GM20431 (cell line): ENCODE measurements around the gene CMTR1.
"Not testable (repeated sequence)": the region's sequence is repeated elsewhere in the genome, so short reads cannot be mapped to it uniquely, and the experiment has no call there.

ENCODE experiments used
- in situ Hi-C: fragments of 300-500 bp; cut with MseI, MboI; formaldehyde crosslinking; loops from one replicate; pipeline ENCODE4 v1.15.0; 2020; ENCODE audit warnings: low sequenced_read_pairs; ENCODE audit not compliant: unreplicated experiment

Gene CMTR1

GRCh38 chr6:37490536-37491170, 57.6 kb downstream of the CMTR1 start:
- in situ Hi-C loops: no loop called here

DNA sequence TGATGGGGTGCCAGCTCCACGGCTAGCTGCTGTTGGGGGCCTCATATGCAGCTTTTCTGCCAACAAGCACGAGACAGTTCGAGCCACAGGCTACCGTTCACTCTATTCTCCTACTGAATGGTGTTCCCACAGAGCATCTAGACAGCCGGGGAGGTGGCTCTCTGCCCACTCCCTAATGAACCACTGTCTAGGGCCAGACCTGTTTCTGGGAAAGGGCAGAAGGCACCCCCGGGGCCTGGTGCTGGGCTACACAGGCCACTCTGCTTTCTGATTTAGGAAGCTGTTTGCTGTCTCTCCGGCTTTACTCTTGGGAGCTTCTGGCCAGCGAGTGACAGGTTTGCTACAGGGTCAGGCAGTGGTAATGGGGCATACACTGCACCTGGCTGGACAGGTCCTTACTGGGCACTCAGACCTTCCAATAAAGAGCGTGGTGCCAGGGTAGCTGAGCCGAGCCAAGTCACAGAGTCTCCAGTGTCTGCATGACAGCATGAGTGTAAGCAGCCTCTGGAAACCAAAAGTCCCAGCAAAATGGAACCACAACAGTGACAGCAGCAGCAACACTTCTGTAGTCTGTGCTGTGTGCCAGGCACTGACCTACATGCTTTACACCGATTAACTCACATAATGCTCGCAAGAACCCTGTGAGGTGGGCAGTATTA, 58.3 kb downstream of the CMTR1 start:
- in situ Hi-C loops: no loop called here

GRCh38 chr6:37491830-37492208, 58.8 kb downstream of the CMTR1 start:
- in situ Hi-C loops: no loop called here

DNA sequence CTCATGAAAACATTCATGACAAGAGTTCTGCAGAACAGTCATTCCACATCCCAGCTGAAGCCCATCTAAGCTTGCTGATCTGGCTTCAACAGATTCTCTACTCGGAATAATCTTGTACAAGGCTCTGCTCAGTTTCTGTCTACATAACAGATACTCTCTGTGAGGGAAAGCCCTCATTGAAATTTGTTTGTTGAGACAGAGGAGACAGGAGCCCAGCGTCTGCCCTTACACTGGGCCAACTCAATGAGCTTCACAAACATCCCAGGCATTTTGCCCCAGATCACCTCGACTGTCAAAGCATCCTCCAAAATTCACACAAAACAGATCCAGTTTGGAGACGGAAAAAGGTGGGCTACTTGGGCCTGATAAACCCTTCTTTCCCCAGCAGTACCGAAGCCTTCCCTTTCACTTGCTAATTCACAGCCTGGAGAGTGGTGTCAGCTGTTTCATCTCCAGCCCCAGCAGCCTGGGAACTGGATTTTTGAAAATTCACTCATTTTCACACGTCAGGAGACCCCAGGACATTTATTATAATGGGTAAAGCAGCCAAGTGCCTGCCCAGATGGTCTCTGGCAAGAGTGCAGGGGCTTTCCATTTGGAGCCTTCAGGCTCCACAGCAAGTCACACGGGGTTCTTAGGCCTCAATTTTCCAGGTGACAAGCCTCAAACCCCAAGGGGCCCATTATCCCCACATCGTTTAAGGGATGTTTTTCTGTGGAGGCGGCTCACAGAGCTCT, 59.4 kb downstream of the CMTR1 start:
- in situ Hi-C loops: no loop called here

GRCh38 chr6:37492991-37493660, 60.1 kb downstream of the CMTR1 start:
- in situ Hi-C loops: no loop called here

DNA sequence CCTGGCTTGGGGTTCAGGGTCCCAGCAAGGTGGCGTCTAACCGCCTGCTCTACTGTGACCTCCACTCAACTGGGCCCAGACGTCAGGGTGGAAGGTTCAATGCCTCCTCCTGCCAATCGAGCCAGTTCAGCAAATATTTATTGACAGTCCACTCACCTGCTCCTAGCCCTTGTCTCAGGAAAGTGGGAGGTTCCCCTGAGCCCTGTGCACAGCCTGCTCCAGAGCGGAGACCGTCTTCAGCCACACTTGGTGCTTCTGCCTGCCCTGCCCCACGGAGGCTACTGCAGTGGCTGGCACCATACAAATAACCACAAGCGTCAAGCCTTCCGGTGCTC, 60.6 kb downstream of the CMTR1 start:
- in situ Hi-C loops: no loop called here

DNA sequence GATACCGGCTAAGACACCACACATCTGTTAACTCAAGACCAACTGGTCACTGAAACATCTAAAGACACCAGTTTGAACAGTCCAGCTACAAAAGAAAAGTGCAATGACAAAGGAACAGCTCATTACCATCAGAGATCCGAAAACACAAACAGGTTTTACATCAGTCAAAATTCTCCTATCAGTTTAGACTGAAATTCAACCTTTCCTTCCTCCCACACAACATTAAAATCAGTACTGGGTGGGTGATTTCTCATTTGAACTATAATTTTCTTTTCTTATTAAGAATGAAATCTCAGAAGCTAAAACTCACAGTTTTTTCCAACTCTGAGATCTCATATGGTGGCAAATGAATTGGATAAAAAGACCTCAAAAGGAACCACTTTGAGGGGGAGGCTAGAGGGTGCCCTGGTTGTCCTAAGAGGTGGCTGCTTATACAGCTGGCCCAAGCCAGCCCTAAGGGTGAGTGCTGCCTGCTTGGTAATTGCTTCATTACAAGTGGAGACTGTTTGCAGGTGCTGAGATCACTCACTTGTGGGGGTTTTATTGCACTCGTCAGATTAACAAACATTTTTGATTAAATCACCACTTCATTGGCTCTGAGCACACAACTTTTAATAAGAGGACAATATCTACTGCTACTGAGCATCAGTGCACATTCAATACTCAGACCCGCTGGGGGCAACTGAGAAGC, 62.4 kb downstream of the CMTR1 start:
- in situ Hi-C loops: no loop called here

GRCh38 chr6:37496951-37497885, 64.2 kb downstream of the CMTR1 start:
- in situ Hi-C loops: no loop called here

- in situ Hi-C loops: no loop called here
Measured at GRCh38 chr6:37499433-37500293, 66.6 kb downstream of the CMTR1 start, which contains the start of gene CCDC167. TSS of gene CCDC167 (minus strand) at chr6:37499893. CDS start at chr6:37499863, 30 bp downstream.

- in situ Hi-C loops: no loop called here
Measured at GRCh38 chr6:37500294-37500608, 67.2 kb downstream of the CMTR1 start.

GRCh38 chr6:37500904-37501303, 67.9 kb downstream of the CMTR1 start:
- in situ Hi-C loops: not testable (repeated sequence)

DNA sequence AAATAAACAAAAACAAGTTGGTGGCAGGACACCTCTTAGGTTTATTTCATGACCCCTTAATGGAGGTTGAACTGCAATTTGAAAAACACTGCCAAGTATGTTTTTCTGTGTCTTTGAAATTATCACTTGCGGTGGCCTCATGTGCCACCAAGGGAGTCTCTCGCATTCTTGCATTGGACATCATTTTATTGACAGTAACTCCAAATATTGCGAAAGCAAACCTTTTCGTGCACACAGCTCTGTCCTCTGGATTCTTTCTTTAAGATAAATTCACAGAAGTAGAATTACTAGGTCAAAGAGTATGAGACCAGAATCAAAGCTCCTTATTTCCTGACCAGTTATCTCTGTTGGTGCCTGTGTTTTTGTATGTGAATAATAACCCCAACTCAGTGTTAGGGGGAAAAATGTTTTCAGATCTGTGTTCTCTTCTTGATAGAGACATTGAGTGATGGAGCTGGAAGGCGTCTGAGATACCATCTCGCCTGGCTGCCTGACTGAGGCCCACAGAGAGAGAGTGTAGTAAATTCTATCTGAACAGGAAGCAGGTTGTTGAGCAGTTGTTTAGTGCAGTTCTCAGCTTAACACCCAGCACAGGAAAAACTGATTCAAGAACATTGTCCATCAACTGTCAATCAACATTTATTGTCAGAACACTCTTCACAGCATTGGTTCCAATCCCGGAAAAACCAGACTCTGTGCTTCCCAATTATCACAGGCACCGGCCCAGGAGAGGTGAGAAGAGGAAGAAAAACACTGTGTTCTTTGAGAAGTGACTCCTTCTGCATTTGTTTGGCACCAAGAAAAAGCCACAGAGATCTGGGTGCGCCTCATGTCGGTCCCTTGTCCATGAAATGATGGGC, 68.8 kb downstream of the CMTR1 start:
- in situ Hi-C loops: no loop called here

- in situ Hi-C loops: no loop called here
Measured at GRCh38 chr6:37502703-37503291, 69.8 kb downstream of the CMTR1 start.

DNA sequence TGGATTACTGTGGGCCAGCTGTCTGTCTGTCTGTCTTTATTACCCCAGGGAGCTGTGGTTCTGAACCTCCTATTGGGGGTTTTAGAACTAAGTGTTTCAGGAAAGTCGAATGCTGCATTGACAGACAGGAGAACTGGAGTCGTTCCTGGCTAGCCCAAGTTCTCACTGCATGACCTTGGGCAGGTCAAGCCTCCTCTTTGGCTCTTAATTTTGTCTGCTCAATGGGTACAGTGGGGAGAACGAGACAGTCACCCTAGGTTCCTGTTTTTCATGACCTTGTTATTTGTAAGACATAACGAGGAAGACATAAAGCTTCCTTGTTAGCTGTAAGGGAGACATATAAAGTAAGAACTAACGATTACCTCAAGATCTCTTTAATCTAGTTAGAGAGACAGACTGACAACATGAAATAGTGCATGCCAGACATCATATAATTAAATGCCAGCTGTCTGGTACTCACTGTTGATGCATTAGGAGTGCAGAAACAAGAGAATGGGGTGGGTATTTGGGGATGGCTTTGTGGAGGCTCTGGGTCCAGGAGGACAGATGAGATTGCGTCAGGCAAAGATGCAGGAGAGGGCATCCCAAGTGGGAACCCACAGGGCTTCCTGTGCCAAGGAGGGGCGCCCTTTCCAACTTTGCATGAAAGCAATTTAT, 70.4 kb downstream of the CMTR1 start:
- in situ Hi-C loops: no loop called here

DNA sequence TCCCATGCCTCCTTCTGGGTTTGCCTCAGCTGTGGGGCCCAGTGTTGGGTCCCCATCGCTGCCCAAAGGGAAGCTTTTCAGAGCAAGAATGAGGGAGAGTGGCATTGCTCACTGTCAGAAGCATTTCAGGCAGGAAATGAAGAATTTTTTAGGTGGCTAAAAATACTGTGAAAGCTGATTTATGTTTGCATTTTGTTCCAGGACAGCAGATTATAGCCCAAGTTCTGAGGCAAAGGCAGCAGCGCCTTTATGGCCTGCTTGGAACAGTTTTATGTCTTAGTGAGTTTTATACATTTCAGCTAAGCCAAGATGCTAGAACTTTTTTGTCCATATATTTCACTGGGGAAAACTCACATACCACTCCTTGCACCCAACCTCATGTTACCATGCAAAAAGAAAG, 71.0 kb downstream of the CMTR1 start:
- in situ Hi-C loops: no loop called here

DNA sequence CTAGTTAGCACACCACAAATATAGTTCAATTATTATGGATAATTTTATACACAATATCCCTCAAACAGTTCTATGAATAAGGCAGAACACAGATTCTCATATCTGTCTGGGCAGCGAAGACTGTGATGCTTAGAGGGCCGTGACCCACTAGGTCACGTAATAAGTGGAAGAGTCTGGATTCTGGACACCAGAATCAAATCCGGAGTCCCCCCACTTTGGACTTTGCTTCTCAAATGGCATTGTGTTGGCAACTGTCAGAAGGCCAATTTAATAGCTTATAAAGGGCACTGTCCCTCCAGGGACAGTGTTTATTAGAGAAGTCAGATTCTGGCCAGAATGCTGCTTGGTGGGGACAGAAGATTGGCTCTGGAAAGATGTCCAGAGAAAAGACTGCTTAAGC, 73.5 kb downstream of the CMTR1 start:
- in situ Hi-C loops: no loop called here

- in situ Hi-C loops: no loop called here
Measured at GRCh38 chr6:37507077-37507476, 74.1 kb downstream of the CMTR1 start.
